IMR-90 (cell line): ENCODE measurements around the gene RRP15. TPM values are rescaled to one million over a fixed set of nuclear protein-coding genes. Genes with fewer than 3 reads are reported as not detected.

Source experiments
- ATAC-seq: fragments of 200-7000 bp; cut with Tn5 transposase; 2 replicates; pipeline ENCODE4 v1.9.1; 2020; ENCODE audit warnings: low read depth, mild to moderate bottlenecking, moderate library complexity
- BruUV-seq: library from RNA; stranded (reverse); fragments of 400-500 nt; replicated peaks from 2 replicates; lab custom pipeline; 2021; lab: Mats Ljungman, UMichigan
- CTCF ChIA-PET: fragments of 300-600 bp; formaldehyde crosslinking; extraction: SDS; loops from one replicate; lab custom pipeline; 2021; ENCODE audit warnings: antibody characterized with exemption; lab: Yijun Ruan, JAX
- POLR2A ChIA-PET: fragments of 300-600 bp; sonication (Branson Sonifier 250); formaldehyde crosslinking; loops from one replicate; lab custom pipeline; 2022; ENCODE audit warnings: antibody characterized with exemption; ENCODE audit not compliant: unreplicated experiment; lab: Charles Lee
- DNase-seq: peaks from one replicate; pipeline ENCODE4 v3.0.0; 2013
- H2AFZ ChIP-seq: replicated peaks from 2 replicates; pipeline ENCODE3; 2013; ENCODE audit warnings: low read length, mild to moderate bottlenecking; ENCODE audit not compliant: poor library complexity
- H2AK5ac ChIP-seq: 2 replicates; pipeline ENCODE4 v1.6.1; 2013; ENCODE audit warnings: low read depth, low read length, inconsistent platforms
- H2AK9ac ChIP-seq: replicated peaks from 2 replicates; pipeline ENCODE3; 2013; ENCODE audit warnings: mild to moderate bottlenecking, low read depth, low read length, moderate library complexity; ENCODE audit not compliant: poor library complexity
- H2BK120ac ChIP-seq: 2 replicates; pipeline ENCODE4 v1.6.1; 2013; ENCODE audit warnings: low read depth, low read length, inconsistent platforms
- H2BK15ac ChIP-seq: 3 replicates; pipeline ENCODE4 v1.6.1; 2013; ENCODE audit warnings: low read depth, low read length, inconsistent platforms
- H2BK20ac ChIP-seq: 2 replicates; pipeline ENCODE4 v1.6.1; 2013; ENCODE audit warnings: low read depth, mild to moderate bottlenecking, inconsistent platforms, low read length, moderate library complexity
- H2BK5ac ChIP-seq: 2 replicates; pipeline ENCODE4 v1.6.1; 2013; ENCODE audit warnings: mild to moderate bottlenecking, low read depth, low read length, inconsistent platforms; ENCODE audit not compliant: poor library complexity, severe bottlenecking
- H3K14ac ChIP-seq: replicated peaks from 2 replicates; pipeline ENCODE4 v1.6.1; 2013; ENCODE audit warnings: low read depth, low read length, inconsistent platforms
- H3K18ac ChIP-seq: 2 replicates; pipeline ENCODE4 v1.6.1; 2013; ENCODE audit warnings: low read depth, low read length, control low read depth
- H3K23ac ChIP-seq: 2 replicates; pipeline ENCODE4 v1.6.1; 2013; ENCODE audit warnings: low read depth, low read length, inconsistent platforms
- H3K27ac ChIP-seq: 2 replicates; pipeline ENCODE4 v1.5.1; 2013; ENCODE audit warnings: mild to moderate bottlenecking, control low read depth, low read length; ENCODE audit not compliant: insufficient read depth
- H3K27me3 ChIP-seq: 2 replicates; pipeline ENCODE4 v1.6.1; 2013; ENCODE audit warnings: low read length; ENCODE audit not compliant: control insufficient read depth, insufficient read depth
- H3K36me3 ChIP-seq: 2 replicates; pipeline ENCODE4 v1.6.1; 2013; ENCODE audit warnings: low read length, mixed read lengths; ENCODE audit not compliant: control insufficient read depth, insufficient read depth
- H3K4ac ChIP-seq: 2 replicates; pipeline ENCODE4 v1.6.1; 2013; ENCODE audit warnings: low read depth, low read length, inconsistent platforms
- H3K4me1 ChIP-seq: 2 replicates; pipeline ENCODE4 v1.6.1; 2013; ENCODE audit warnings: low read length, mixed read lengths; ENCODE audit not compliant: control insufficient read depth, insufficient read depth
- H3K4me2 ChIP-seq: 2 replicates; pipeline ENCODE4 v1.6.1; 2013; ENCODE audit warnings: low read depth, mild to moderate bottlenecking, control low read depth, low read length, moderate library complexity
- H3K4me3 ChIP-seq: 2 replicates; pipeline ENCODE4 v1.5.1; 2013; ENCODE audit warnings: low read depth, mild to moderate bottlenecking, control low read depth, low read length, moderate library complexity; ENCODE audit not compliant: insufficient read depth
- H3K56ac ChIP-seq: 2 replicates; pipeline ENCODE4 v1.6.1; 2013; ENCODE audit warnings: low read length, inconsistent platforms; ENCODE audit not compliant: insufficient read depth; ENCODE audit errors: extremely low read depth
- H3K79me1 ChIP-seq, 2 experiments: 2 replicates each; pipeline ENCODE4 v1.6.1; 2013; ENCODE audit warnings: low read length in 2 of 2, inconsistent platforms in 1 of 2, low read depth in 1 of 2
- H3K9ac ChIP-seq: 2 replicates; pipeline ENCODE4 v1.6.1; 2013; ENCODE audit warnings: low read depth, low read length, control low read depth
- H3K9me1 ChIP-seq: 2 replicates; pipeline ENCODE4 v1.6.1; 2013; ENCODE audit warnings: low read length, inconsistent platforms; ENCODE audit not compliant: insufficient read depth
- H3K9me3 ChIP-seq: 2 replicates; pipeline ENCODE4 v1.6.1; 2013; ENCODE audit warnings: low read length; ENCODE audit not compliant: control insufficient read depth, insufficient read depth
- H4K20me1 ChIP-seq: 2 replicates; pipeline ENCODE4 v1.6.1; 2013; ENCODE audit warnings: low read length, inconsistent platforms; ENCODE audit not compliant: insufficient read depth
- H4K5ac ChIP-seq: 2 replicates; pipeline ENCODE4 v1.6.1; 2013; ENCODE audit warnings: mild to moderate bottlenecking, low read depth, low read length, control low read depth
- H4K8ac ChIP-seq, 2 experiments: 2 replicates each; pipeline ENCODE4 v1.6.1; 2013; ENCODE audit warnings: low read depth in 2 of 2, low read length in 2 of 2, control low read depth in 1 of 2, inconsistent platforms in 1 of 2
- H4K91ac ChIP-seq: 2 replicates; pipeline ENCODE4 v1.6.1; 2013; ENCODE audit warnings: low read depth, low read length, inconsistent platforms; ENCODE audit not compliant: insufficient read depth
- FOS ChIP-seq: fragments of 150-350 bp; IDR thresholded peaks from 2 replicates; pipeline ENCODE4 v1.6.1; 2016; ENCODE audit warnings: low read depth, low read length
- MXI1 ChIP-seq: IDR thresholded peaks from 2 replicates; pipeline ENCODE4 v1.6.1; 2012; ENCODE audit warnings: low read depth, mild to moderate bottlenecking, low read length, moderate library complexity, borderline replicate concordance
- NFE2L2 ChIP-seq: fragments of 150-350 bp; IDR thresholded peaks from 2 replicates; pipeline ENCODE4 v1.6.1; 2016; ENCODE audit warnings: low read depth, mild to moderate bottlenecking, low read length
- RAD21 ChIP-seq: IDR thresholded peaks from 2 replicates; pipeline ENCODE4 v1.6.1; 2012; ENCODE audit warnings: low read length, improper control_type of control experiment
- RFX5 ChIP-seq: IDR thresholded peaks from 2 replicates; pipeline ENCODE4 v1.8.0; 2012; ENCODE audit warnings: low read depth, mild to moderate bottlenecking, low read length, moderate library complexity
- SMC3 ChIP-seq: fragments of 150-350 bp; IDR thresholded peaks from 2 replicates; pipeline ENCODE4 v1.6.1; 2016; ENCODE audit warnings: low read depth, mild to moderate bottlenecking, antibody characterized with exemption, low read length, moderate library complexity
- WGBS, 2 experiments: methylation state at CpG; one replicate each; pipeline versions ENCODE4 v1.1.5 to v1.1.7; 2013; ENCODE audit warnings: missing lambda C conversion rate in 2 of 2; ENCODE audit not compliant: insufficient read length in 1 of 2; ENCODE audit errors: extremely low coverage in 2 of 2; 5-methylcytosine and 5-hydroxymethylcytosine counted together
- dilution Hi-C: fragments of 300-500 bp; cut with HindIII; formaldehyde crosslinking; loops from one replicate; pipeline ENCODE4 v1.14.3; 2018; ENCODE audit warnings: low sequenced_read_pairs; ENCODE audit not compliant: unreplicated experiment
- in situ Hi-C: fragments of 300-500 bp; cut with MboI; formaldehyde crosslinking; loops from 3 replicates; pipeline ENCODE4 v1.14.3; 2019; ENCODE audit warnings: low sequenced_read_pairs, inconsistent platforms, mixed read lengths
- intact Hi-C: fragments of 100-400 bp; cut with micrococcal nuclease; formaldehyde crosslinking; loops from 2 replicates; pipeline ENCODE4 v1.10.0; 2022
- polyA plus RNA-seq, 3 experiments: library from polyadenylated mRNA; depleted of rRNA; stranded (reverse); fragments of >200 nt; gene quantifications; 2 replicates each; pipeline ENCODE4 v1.2.3, GENCODE V29; 2012; ENCODE audit warnings: low replicate concordance in 1 of 3
- total RNA-seq: library from RNA; depleted of rRNA; stranded (reverse); fragments of >200 nt; gene quantifications from 2 replicates; pipeline ENCODE4 v1.2.3, GENCODE V29; 2012
- TF ChIP-seq, protein P1 (sequence below): conservative IDR thresholded peaks from 2 replicates; pipeline ENCODE4 v1.5.1; 2012; ENCODE audit warnings: mild to moderate bottlenecking, low read depth, low read length, improper control_type of control experiment

RRP15 gene
- total and polyA plus RNA-seq, 2 of the 4 experiments (the other 2 are of a cell fraction), result 3.1 to 4.1 TPM

DNA sequence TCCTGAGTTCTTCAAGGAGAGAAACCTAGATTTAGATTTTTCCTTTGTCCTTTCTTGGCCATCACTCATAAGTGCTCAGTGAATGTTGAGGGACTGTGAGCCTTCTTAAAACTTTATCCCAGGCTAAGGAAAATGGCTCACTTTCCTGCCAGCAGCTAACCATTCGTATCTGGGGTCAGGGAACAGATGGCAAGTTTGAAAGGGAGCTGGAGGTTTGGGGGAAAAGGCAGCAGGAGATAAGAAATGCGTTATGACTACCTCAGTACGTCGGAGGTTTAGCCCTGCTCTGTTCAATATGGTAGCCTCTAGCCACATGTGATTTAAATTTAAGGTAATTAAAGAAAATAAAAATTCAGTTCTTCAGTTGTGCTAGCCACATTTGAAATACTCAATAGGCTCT is 13.3 kb downstream of the RRP15 start:
- Histone ChIP-seq H3K79me1 (peaks cover 20 to 30% of the 10 kb centered on the region in 2 experiments), H3K9me1 (no peaks in the 10 kb centered on the region), H2AK9ac (no peak overlapping the region), H2BK5ac (no peak overlapping the region), H2AFZ (no peak overlapping the region), H3K4me1 (0 out of 2 replicates have a peak, but pooled peaks cover 1% of the 10 kb centered on the region), H3K4me2 (no peak overlapping the region), H3K18ac (no peak overlapping the region), H3K14ac (no peak overlapping the region), H2AK5ac (peak overlapping the region; percentile 2; the same call in 1 of the 2 replicates), H2BK15ac (0 out of 3 replicates have a peak overlapping the region, but pooled peaks have one; percentile 66), H3K36me3 (peaks cover 2% of the 10 kb centered on the region), H3K23ac (0 out of 2 replicates have a peak overlapping the region, but pooled peaks have one; percentile 66), H4K20me1 (no peaks in the 10 kb centered on the region), H3K4ac (no peak overlapping the region), H3K27me3 (no peaks in the 10 kb centered on the region), H4K8ac (no peak overlapping the region), H3K4me3 (no peak overlapping the region), H4K5ac (peak overlapping the region; percentile 31; the same call in 1 of the 2 replicates), H4K91ac (peak overlapping the region; percentile 4; the same call in 1 of the 2 replicates), H3K27ac (no peak overlapping the region), H2BK20ac (peak overlapping the region; percentile 13; the same call in 1 of the 2 replicates), H3K56ac (no peak overlapping the region), H2BK120ac (no peak overlapping the region), H3K9ac (no peak overlapping the region), H3K9me3 (no peaks in the 10 kb centered on the region)
- no peak for ATAC-seq
- no peak for TF ChIP-seq MXI1
- TF ChIP-seq RAD21, result no peak
- no peak for TF ChIP-seq FOS
- TF ChIP-seq SMC3, result no peak
- no peak for TF ChIP-seq RFX5
- TF ChIP-seq NFE2L2, result no peak
- TF ChIP-seq, protein P1, sequence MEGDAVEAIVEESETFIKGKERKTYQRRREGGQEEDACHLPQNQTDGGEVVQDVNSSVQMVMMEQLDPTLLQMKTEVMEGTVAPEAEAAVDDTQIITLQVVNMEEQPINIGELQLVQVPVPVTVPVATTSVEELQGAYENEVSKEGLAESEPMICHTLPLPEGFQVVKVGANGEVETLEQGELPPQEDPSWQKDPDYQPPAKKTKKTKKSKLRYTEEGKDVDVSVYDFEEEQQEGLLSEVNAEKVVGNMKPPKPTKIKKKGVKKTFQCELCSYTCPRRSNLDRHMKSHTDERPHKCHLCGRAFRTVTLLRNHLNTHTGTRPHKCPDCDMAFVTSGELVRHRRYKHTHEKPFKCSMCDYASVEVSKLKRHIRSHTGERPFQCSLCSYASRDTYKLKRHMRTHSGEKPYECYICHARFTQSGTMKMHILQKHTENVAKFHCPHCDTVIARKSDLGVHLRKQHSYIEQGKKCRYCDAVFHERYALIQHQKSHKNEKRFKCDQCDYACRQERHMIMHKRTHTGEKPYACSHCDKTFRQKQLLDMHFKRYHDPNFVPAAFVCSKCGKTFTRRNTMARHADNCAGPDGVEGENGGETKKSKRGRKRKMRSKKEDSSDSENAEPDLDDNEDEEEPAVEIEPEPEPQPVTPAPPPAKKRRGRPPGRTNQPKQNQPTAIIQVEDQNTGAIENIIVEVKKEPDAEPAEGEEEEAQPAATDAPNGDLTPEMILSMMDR, result no peak
- no peak for DNase-seq
- ChIA-PET CTCF (interaction anchor here (0.6 to 1.5 kb wide), 5 partner anchors 14 to 1514 kb away, joined by 3 to 6 read pairs (median 5); no protein-coding TSS in a partner anchor), POLR2A (no interaction called here)
- no CpG with 5 or more reads among the region's 4 CpGs for WGBS, 2 experiments
- no TSS peak for BruUV-seq
- intact Hi-C loops (loop anchor here (2.0 kb wide), 1 partner anchor 1268 kb away; no protein-coding TSS in a partner anchor), in situ Hi-C loops (no loop called here), dilution Hi-C loops (no loop called here)
